GM18507 (cell line): Measurements from ENCODE around the gene C2CD4D.

Experiments used
- DNase-seq: peaks from one replicate; pipeline ENCODE4 v3.0.0; 2011; ENCODE audit warnings: low read depth; ENCODE audit not compliant: insufficient read length; ENCODE audit errors: extremely low spot score
- FAIRE-seq: peaks from 2 replicates; lab custom pipeline; 2011; peaks lifted over from hg19 to GRCh38; lab: Jason Lieb, UNC

Gene C2CD4D

GRCh38 chr1:151819976-151820623, 19.5 kb downstream of the C2CD4D start:
- no peak for FAIRE-seq

GRCh38 chr1:151819227-151819835, 20.3 kb downstream of the C2CD4D start:
- FAIRE-seq (no peak), DNase-seq (no peak)

More at GRCh38 chr1:151819976-151820623, 19.5 kb downstream of the C2CD4D start:
- DNase-seq: no peak

GRCh38 chr1:151817353-151817730, 22.3 kb downstream of the C2CD4D start:
- FAIRE-seq: no peak
- DNase-seq: no peak

- FAIRE-seq: no peak
- no peak for DNase-seq
Observed at GRCh38 chr1:151816548-151817352, 22.9 kb downstream of the C2CD4D start.

- DNase-seq: no peak
- FAIRE-seq: no peak
Observed at GRCh38 chr1:151815716-151816327, 23.8 kb downstream of the C2CD4D start.

- DNase-seq (no peak), FAIRE-seq (no peak)
Observed at GRCh38 chr1:151814971-151815545, 24.6 kb downstream of the C2CD4D start.

- no peak for DNase-seq
- FAIRE-seq: no peak
Observed at GRCh38 chr1:151814426-151814825, 25.2 kb downstream of the C2CD4D start.

GRCh38 chr1:151813271-151813977, 26.2 kb downstream of the C2CD4D start:
- FAIRE-seq (no peak), DNase-seq (no peak)

- FAIRE-seq (no peak), DNase-seq (no peak)
Observed at GRCh38 chr1:151811181-151811580, 28.4 kb downstream of the C2CD4D start.

- DNase-seq: no peak
- no peak for FAIRE-seq
Observed at GRCh38 chr1:151809985-151810556, 29.5 kb downstream of the C2CD4D start.

- no peak for FAIRE-seq
- DNase-seq: no peak
Observed at GRCh38 chr1:151809290-151809984, 30.2 kb downstream of the C2CD4D start.

GRCh38 chr1:151807766-151808165, 31.9 kb downstream of the C2CD4D start:
- no peak for FAIRE-seq
- no peak for DNase-seq

GRCh38 chr1:151807131-151807530, 32.5 kb downstream of the C2CD4D start:
- FAIRE-seq (no peak), DNase-seq (no peak)

- FAIRE-seq: no peak
- no peak for DNase-seq
Observed at GRCh38 chr1:151806170-151806569, 33.5 kb downstream of the C2CD4D start.

GRCh38 chr1:151805066-151805820, 34.4 kb downstream of the C2CD4D start, which contains the start of gene LINGO4:
LINGO4 (minus strand) TSS chr1:151805419; CDS start chr1:151802704, 2,715 bp downstream.
- DNase-seq (no peak), FAIRE-seq (no peak)

- no peak for DNase-seq
- no peak for FAIRE-seq
Observed at GRCh38 chr1:151803915-151804314, 35.7 kb downstream of the C2CD4D start.

GRCh38 chr1:151803164-151803563, 36.5 kb downstream of the C2CD4D start:
- FAIRE-seq: no peak
- DNase-seq: no peak

GRCh38 chr1:151802372-151802771, 37.2 kb downstream of the C2CD4D start:
- DNase-seq (no peak), FAIRE-seq (no peak)
